ENCODE data around the gene C19orf25. TPM values are rescaled to one million over a fixed set of nuclear protein-coding genes. Genes with fewer than 3 reads are reported as not detected.

C19orf25 gene
- total RNA-seq, 1 donor from 2014 or later, result 29.2 TPM

DNA sequence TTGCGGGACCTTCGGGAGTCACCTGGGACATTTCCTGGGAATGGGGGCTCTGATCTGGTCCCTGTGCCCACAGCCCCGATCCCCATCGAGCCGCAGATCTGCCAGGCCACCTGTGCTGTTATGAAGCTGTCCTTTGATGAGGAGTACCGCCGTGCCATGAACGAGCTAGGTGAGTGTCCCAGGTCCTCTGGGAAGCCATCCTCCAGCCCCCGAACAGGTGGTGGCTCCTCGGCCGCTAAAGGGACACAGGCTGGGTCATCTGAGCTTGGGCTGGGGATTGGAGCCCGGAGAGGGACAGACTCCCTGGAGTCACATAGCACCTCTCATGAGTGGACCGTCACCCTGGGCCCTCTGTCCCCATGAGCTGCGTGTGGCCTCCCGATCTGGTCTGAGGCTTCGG is 21.1 kb downstream of the C19orf25 start:
- Mint-ChIP-seq H3K9me3 (ENCODE audit: unreplicated experiment) (peaks cover 10% of the 10 kb centered on the region), H3K36me3 (ENCODE audit: unreplicated experiment) (no peaks in the 10 kb centered on the region), H3K4me3 (ENCODE audit: unreplicated experiment) (no peak overlapping the region), H3K27ac (ENCODE audit: unreplicated experiment) (no peak overlapping the region), H3K27me3 (ENCODE audit: unreplicated experiment) (peaks cover 8% of the 10 kb centered on the region), H3K4me1 (ENCODE audit: low read depth, unreplicated experiment) (peaks cover 5% of the 10 kb centered on the region)
- DNase-seq, result no peak
- TF ChIP-seq, protein P1, sequence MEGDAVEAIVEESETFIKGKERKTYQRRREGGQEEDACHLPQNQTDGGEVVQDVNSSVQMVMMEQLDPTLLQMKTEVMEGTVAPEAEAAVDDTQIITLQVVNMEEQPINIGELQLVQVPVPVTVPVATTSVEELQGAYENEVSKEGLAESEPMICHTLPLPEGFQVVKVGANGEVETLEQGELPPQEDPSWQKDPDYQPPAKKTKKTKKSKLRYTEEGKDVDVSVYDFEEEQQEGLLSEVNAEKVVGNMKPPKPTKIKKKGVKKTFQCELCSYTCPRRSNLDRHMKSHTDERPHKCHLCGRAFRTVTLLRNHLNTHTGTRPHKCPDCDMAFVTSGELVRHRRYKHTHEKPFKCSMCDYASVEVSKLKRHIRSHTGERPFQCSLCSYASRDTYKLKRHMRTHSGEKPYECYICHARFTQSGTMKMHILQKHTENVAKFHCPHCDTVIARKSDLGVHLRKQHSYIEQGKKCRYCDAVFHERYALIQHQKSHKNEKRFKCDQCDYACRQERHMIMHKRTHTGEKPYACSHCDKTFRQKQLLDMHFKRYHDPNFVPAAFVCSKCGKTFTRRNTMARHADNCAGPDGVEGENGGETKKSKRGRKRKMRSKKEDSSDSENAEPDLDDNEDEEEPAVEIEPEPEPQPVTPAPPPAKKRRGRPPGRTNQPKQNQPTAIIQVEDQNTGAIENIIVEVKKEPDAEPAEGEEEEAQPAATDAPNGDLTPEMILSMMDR (IDR thresholded peaks at IDR 0.05; ENCODE audit: partially characterized antibody, unreplicated experiment), result no peak

DNA sequence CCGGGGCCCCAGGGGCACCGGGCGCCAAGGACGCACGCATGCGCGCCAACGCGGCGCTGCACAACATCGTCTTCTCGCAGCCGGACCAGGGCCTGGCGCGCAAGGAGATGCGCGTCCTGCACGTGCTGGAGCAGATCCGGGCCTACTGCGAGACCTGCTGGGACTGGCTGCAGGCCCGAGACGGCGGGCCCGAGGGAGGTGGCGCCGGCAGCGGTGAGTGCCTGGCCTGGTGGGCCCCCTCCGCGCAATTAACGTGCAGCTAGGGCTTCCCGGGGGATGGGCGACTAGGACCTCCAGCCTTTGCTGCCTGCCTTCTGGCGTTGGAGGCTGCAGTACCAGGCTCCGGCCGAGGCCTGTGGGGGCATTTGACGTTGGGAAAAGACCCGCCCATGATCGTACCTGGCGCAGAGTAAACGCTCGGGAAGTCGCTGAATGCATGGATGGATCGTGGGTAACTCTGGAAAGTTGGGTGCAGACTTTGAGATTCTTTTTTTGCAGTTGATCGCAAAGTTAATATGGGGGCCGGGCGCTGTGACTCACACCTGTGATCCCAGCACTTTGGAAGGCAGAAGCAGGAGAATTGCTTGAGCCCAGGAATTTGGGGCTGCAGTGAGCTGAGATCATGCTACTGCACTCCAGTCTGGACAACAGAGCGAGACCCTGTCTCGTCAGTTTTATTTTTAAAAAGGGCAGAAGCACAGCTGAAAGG is 21.8 kb downstream of the C19orf25 start:
- Mint-ChIP-seq H3K4me3 (ENCODE audit: unreplicated experiment) (no peak overlapping the region), H3K27ac (ENCODE audit: unreplicated experiment) (no peak overlapping the region), H3K4me1 (ENCODE audit: low read depth, unreplicated experiment) (peaks cover 5% of the 10 kb centered on the region), H3K36me3 (ENCODE audit: unreplicated experiment) (no peaks in the 10 kb centered on the region), H3K27me3 (ENCODE audit: unreplicated experiment) (peaks cover 8% of the 10 kb centered on the region), H3K9me3 (ENCODE audit: unreplicated experiment) (peaks cover 11% of the 10 kb centered on the region)
- TF ChIP-seq, protein P1 (IDR thresholded peaks at IDR 0.05; ENCODE audit: partially characterized antibody, unreplicated experiment), result no peak
- DNase-seq, result no peak

DNA sequence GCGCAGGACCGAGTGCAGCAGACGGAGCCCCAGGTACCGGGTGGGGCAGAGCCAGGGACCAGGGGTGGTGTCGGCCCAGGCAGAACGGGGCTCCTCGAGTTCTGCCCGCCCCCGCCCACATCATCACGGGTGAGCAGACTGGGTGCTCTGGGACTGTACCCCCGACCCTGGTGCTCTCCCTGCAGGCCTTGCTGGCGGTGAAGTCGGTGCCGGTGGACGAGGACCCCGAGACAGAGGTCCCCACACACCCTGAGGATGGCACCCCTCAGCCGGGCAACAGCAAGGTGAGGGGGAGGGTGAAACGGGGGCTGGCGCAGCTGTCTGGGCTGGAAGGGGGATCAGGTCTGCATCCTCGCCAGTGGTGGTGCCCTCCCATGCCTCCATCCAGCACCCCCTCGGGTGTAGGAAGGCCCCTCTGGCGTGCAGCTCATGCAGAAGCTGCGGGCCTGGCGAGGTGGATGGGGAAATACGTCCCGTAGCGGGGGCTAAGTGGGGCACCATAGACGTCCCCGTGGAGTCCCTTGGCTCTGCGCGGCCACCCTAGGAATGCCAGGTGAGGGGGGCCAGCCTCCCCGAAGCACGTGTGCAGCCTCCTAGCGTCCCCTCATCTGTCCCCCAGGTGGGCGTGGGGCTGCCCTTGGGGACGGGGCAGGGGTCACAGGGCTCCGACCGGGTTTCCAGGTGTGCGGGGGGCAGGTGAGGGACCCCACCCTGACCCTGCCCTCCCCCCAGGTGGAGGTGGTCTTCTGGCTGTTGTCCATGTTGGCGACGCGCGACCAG is 22.7 kb downstream of the C19orf25 start:
- Mint-ChIP-seq H3K4me3 (ENCODE audit: unreplicated experiment) (no peak overlapping the region), H3K4me1 (ENCODE audit: low read depth, unreplicated experiment) (peaks cover 5% of the 10 kb centered on the region), H3K36me3 (ENCODE audit: unreplicated experiment) (no peaks in the 10 kb centered on the region), H3K9me3 (ENCODE audit: unreplicated experiment) (peaks cover 12% of the 10 kb centered on the region), H3K27me3 (ENCODE audit: unreplicated experiment) (peaks cover 14% of the 10 kb centered on the region), H3K27ac (ENCODE audit: unreplicated experiment) (no peak overlapping the region)
- TF ChIP-seq, protein P1 (IDR thresholded peaks at IDR 0.05; ENCODE audit: partially characterized antibody, unreplicated experiment), result no peak
- DNase-seq, result no peak

DNA sequence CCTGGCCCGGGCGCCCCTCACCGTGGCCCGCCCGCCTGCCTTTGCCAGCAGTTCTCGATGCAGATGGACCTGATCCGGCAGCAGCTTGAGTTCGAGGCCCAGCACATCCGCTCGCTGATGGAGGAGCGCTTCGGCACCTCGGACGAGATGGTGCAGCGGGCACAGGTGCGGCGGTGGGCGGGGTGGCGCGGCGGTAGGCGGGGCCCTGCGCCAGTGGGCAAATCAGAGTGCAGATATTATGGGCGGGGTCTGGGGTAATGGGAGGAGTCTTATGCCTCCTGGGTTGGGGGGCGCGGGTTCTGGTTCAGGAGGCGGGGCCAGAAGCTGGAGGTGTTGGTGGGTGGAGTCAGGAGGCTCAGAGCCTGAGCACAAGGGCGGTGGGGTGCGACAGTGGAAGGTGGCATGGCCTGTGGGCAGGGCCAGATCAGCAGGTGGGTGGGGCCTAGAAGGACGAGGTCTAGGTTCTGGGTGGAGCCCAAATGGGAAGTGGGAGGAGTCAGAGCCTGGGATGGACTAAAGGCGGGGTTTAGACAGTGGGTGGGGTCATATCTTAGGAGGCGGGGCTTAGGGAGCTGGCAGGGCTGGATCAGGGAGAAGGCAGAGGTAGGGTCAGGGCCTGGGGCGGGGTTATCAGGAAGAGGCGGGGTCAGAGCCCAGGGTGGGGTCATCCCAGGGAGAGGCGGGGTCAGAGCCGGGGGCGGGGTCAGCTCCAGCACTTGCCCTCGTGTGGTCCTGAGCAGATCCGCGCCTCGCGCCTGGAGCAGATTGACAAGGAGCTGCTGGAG is 23.5 kb downstream of the C19orf25 start:
- H3K9me3 Mint-ChIP-seq (ENCODE audit: unreplicated experiment), result peaks cover 18% of the 10 kb centered on the region
- H3K27me3 Mint-ChIP-seq (ENCODE audit: unreplicated experiment), result peaks cover 20% of the 10 kb centered on the region
- DNase-seq, result peak; percentile 83
- peak overlapping the region; percentile 67 for H3K4me3 Mint-ChIP-seq (ENCODE audit: unreplicated experiment)
- TF ChIP-seq, protein P1 (IDR thresholded peaks at IDR 0.05; ENCODE audit: partially characterized antibody, unreplicated experiment), result no peak
- peaks cover 5% of the 10 kb centered on the region for H3K36me3 Mint-ChIP-seq (ENCODE audit: unreplicated experiment)
- H3K27ac Mint-ChIP-seq (ENCODE audit: unreplicated experiment), result peak overlapping the region; percentile 59
- H3K4me1 Mint-ChIP-seq (ENCODE audit: low read depth, unreplicated experiment), result peaks cover 10% of the 10 kb centered on the region

All from glutamatergic neuron (in vitro differentiated cells).